GM12872 (cell line): ENCODE results near the gene IRF1.

Experiments used
- TF ChIP-seq, protein P1 (sequence below): IDR thresholded peaks from 3 replicates; pipeline ENCODE4 v1.5.1; 2011; ENCODE audit warnings: low read depth, mild to moderate bottlenecking, low read length, moderate library complexity; ENCODE audit not compliant: insufficient read depth

The IRF1 gene

GRCh38 chr5:132439521-132440089 lies 51.0 kb downstream of the IRF1 start:
- TF ChIP-seq, protein P1, sequence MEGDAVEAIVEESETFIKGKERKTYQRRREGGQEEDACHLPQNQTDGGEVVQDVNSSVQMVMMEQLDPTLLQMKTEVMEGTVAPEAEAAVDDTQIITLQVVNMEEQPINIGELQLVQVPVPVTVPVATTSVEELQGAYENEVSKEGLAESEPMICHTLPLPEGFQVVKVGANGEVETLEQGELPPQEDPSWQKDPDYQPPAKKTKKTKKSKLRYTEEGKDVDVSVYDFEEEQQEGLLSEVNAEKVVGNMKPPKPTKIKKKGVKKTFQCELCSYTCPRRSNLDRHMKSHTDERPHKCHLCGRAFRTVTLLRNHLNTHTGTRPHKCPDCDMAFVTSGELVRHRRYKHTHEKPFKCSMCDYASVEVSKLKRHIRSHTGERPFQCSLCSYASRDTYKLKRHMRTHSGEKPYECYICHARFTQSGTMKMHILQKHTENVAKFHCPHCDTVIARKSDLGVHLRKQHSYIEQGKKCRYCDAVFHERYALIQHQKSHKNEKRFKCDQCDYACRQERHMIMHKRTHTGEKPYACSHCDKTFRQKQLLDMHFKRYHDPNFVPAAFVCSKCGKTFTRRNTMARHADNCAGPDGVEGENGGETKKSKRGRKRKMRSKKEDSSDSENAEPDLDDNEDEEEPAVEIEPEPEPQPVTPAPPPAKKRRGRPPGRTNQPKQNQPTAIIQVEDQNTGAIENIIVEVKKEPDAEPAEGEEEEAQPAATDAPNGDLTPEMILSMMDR = no peak

GRCh38 chr5:132438917-132439316 lies 51.7 kb downstream of the IRF1 start:
- TF ChIP-seq, protein P1 = no peak

DNA sequence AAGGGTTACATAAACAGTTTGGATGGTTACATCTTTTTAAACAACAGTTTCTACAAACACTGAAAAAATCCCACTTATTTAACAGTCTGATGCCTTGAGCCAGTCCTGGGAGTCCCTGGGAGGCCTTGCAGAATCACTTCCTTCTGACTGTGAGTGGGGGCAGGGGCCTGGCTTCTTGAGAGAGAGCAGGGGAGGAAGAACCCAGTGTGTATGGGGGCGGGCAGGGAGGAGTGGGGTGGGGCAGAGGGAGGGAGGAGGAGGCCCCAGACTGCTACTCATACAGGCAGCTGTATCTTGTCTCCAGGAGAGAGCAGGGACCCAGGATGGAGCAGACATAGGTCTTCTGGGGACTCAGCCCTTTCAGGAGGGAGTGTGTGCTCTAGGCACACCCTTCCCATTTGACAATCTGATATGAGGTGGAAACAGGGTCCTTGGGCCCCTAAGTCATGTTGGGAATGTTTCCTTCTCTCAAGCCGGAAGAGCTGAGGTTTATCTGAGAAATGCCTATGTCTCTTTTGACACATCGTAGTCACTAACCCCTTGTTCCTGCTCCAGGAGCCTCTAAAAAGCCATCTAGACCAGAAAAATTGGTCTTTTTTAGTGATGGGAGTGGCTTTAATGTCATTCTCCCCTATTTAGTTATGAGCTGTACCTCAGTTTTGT lies 52.8 kb downstream of the IRF1 start:
- TF ChIP-seq, protein P1 = no peak

GRCh38 chr5:132436936-132437335 lies 53.6 kb downstream of the IRF1 start:
- TF ChIP-seq, protein P1 = no peak

- TF ChIP-seq, protein P1 = no peak
Measured at GRCh38 chr5:132435886-132436285, 54.7 kb downstream of the IRF1 start.

DNA sequence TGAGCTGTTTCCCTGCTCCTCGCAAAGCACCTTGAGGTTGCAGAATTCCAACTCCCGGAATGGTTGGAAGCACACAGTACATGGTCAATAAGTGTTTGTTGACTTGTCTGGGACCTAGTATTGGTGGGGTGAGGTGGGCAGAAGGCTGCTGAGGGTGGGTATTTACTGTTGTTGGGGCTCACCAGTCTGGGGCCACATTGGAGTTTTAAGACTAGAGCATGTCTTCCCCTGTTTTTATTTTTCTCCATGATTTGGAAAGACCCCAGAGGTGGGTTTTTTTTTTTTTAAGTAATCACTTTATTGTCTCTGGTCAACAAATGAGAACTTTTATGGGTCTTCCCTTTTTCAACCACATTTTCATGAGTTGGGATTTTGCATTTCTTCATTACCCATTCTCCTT lies 55.1 kb downstream of the IRF1 start:
- TF ChIP-seq, protein P1 = no peak

- TF ChIP-seq, protein P1 = no peak
Measured at GRCh38 chr5:132434416-132435286, 55.9 kb downstream of the IRF1 start.
